Pulmonary artery endothelial cell (primary cell): Measurements from ENCODE around the gene ZNF883. TPM values are rescaled to one million over a fixed set of nuclear protein-coding genes. Genes with fewer than 3 reads are reported as not detected.

Experiments
- DNase-seq: peaks from one replicate; pipeline ENCODE4 v3.0.0-alpha.2; 2011; ENCODE audit warnings: low read depth, low spot score
- total RNA-seq: library from RNA; depleted of rRNA; stranded (reverse); fragments of >200 nt; gene quantifications from 2 replicates; pipeline ENCODE4 v1.2.3, GENCODE V29; 2014

Gene ZNF883
- total RNA-seq, 1 donor from 2014 or later: 0.53 TPM

DNA sequence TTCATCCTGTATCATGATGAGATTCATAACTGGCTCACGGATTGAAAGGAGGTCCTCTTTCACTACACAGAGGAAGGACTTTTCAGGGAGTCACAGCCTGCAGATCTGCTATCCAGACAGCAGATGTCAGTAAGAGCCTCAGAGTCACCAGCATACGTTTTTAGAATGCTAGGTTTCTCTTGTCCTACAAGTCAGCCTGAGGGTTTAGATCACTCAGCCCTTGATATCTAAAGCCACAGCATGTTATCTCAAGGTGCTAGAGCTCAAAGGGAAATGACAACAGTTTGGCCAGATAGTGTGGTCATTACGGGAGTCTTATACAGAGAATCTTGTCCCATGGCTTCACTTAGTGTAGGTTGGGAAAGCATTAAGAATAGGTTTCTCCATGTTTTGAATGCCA lies 90.4 kb downstream of the ZNF883 start:
- no peak for DNase-seq

DNA sequence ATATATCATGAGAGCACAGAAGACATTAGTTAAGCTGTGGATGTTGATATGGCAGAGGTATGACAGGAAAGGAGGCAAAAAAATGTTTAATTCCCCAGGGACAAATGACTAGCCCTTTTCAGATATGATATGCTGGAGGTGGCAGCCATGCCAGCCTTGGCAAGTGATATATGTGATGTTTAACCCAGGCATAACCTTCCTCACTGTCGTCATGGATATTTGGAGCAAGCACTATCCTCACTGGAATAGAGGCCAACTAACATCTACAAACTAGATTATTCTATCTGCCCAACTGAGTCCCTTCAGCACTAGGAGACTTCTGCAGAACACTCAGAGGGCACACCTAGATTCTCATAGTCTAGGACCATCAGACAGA lies 94.0 kb downstream of the ZNF883 start:
- no peak for DNase-seq

DNA sequence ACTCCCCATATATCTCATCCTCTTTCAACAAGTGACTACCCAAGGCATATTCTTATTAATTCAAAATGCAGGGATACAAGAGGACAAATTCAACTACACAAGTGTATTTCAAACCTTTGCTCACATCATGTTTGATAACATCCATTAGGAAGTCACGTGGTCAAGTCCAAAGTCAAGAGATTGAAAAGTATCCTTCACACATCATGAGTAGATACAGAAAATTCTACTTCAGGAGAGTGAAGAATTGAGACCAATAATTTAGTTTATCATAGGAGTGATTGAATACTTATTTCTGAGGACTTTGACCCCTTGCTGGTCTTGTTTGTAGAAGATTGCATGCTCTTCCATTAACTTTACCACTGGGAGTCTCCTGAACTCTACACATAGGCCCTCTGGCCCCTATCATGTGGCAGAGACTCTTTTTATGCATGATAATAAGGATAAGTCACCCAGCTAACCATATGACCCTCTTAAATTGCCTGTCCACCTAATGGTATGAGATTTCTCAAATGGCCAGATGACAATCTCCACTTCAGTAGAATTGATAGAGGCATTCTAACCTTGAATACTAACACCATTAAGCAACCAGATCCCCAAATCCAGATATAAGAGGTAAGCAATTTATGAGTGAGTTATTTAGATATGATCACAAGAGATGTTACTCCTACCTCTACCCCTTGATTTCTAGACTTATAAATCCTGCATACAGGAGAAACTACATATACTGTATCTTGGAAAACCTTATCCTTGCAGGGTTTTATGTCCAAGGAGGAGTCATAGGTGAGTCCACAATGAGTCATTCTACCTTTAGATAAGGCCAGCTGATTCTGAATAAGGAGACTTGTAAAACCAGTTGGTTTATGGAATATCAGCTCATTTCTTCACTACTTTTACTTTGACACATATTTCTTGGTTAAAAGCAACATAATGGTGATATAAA lies 94.7 kb downstream of the ZNF883 start:
- no peak for DNase-seq

DNA sequence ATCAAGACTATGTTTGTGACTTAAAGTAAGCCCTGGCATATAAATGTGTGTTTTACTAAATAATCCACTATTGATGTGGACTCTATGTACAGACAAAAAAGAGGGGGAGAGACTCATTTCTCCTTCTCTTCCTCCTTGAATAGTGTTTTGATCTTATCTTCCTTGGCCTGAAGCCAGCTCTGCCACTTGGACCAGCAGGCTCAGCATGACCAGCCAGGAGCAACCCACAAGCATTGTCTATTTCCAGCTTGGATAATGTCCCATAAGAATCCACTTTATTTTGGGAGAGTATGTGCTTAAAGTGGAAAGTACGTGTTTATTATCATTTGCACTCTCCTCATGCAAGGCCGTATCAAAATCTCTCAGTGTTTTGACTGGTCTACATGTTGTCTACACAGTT lies 97.5 kb downstream of the ZNF883 start:
- DNase-seq: no peak

DNA sequence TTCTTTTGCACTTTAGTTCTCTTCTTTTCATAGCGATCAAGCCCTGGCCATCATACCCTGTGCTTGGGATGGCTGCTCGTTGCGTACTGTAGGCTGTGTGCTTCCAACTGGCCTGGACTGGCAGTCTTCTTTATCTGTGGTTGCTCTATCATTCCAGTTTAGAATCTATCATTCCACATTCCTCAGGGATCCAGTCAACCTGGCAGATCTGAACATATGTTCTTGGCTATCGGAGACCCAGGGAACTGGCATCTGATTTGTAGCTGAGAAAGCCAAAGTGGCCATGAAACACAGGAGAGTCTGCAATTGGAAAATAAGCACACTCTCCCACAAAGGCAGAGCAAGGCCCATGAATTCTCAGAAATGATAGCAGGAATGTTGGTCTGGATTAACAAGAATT lies 98.7 kb downstream of the ZNF883 start:
- no peak for DNase-seq

DNA sequence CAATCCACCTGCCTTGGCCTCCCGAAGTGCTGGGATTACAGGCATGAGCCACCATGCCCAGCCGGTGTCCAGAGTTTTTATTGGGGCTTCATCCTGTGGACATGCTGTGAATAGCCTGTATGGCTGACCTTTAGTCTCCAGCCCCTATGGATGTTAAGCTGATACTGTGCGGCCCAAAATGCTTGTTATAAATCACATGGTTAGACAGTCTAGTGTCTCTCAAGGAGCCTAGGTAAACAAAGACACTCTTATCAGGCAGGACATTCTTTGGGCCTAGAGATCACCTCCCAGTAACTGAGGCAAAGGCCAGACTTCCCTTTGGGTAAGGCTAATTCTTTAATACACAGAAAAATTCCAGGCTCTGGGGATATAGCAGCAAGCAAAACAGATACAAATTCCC lies 99.4 kb downstream of the ZNF883 start:
- no peak for DNase-seq

DNA sequence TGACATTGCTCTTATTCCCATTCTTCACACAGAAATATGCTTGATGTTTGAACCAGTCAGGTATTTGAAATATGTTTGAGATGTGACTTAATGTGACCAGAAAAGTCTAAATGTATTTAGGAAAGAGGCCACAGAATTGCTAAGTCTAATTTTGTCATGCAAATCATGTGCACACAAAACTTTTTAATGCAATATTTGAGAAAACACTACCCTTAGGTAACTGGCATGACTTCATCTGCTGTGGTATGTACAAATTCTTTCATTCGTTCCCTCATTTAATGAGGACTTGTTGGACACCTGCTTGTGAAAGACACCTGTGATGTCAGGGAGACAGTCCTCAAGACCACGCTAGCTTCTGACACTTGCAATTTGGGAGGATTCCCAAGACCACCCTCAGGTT lies 100.3 kb downstream of the ZNF883 start:
- no peak for DNase-seq

Other genes with a start within 250 kb of the ZNF883 start
- not detected in 2 replicates for gene SLC46A2, start 121.3 kb downstream of the ZNF883 start, total RNA-seq
- gene ZFP37, start 44.5 kb upstream of the ZNF883 start, total RNA-seq: 1.7 and 2.3 TPM in 2 replicates
- gene SLC31A2, start 138.8 kb upstream of the ZNF883 start, total RNA-seq: 5.2 and 6.2 TPM in 2 replicates
- gene FKBP15, start 209.1 kb upstream of the ZNF883 start, total RNA-seq: 16.6 and 23.2 TPM in 2 replicates
- gene SLC31A1, start 209.4 kb upstream of the ZNF883 start, total RNA-seq: 17.1 and 17.5 TPM in 2 replicates